ENCODE measurements around the gene KDM6A. TPM values are rescaled to one million over a fixed set of nuclear protein-coding genes. Genes with fewer than 3 reads are reported as not detected.
"Not testable (repeated sequence)": the region's sequence is repeated elsewhere in the genome, so short reads cannot be mapped to it uniquely, and the experiment has no call there.

The KDM6A gene
- total RNA-seq, 1 experiment from 2014 or later, result 48.2 TPM

DNA sequence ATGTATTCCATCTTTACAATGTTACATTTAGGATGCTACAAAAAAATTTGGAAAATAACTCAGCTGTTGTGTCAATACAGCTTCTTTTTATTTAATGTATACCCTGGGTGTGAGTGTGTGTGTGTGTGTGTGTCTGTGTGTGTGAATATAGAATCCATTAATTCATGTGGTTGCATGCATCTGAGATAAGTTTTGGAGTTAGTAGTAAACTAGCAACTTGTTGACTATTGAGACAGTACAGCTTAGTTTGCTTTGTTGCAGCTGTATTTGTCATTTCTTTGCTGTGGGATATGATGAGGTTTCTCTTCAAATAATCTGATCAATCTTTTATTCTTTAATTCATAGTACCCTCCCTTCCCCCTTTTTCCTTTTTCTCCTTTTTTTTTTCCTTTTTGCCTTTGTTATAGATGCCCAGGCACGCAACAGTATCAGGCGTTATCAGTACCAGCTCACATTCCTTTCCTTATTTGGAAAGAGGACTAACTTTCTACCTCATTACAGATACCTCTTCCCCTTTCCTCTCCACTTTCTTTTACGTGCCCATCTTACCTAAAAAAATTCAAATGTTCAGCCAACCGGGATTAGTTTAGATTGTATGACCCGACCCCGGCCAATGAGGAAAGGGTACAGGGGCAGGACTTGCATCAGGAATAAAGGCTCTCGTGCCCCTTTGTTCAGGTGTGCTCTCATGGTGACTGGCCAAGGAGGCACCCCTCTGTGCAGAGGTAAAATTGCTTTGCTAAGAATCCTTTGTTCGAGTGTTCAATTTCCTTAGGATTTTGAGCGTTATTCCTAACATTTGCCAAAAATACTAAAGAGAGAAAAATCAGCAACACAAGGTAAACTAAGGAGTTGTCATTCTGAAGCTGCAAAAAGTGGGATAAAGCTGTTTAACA is 77.7 kb downstream of the KDM6A start:
- H3K27me3 ChIP-seq (ENCODE audit: low read length); H2AFZ ChIP-seq (ENCODE audit: low read length); H4K20me1 ChIP-seq (ENCODE audit: insufficient read depth, low read depth, low read length); DNase-seq; H3K27ac ChIP-seq (ENCODE audit: low read length); H3K9me2 ChIP-seq (replicated peaks; ENCODE audit: insufficient read depth, low read length); H3K4me2 ChIP-seq (ENCODE audit: low read depth, low read length, poor library complexity, severe bottlenecking); H3K4me3 ChIP-seq (ENCODE audit: low read length); H3K9me3 ChIP-seq (ENCODE audit: low read length); H3K36me3 ChIP-seq (ENCODE audit: insufficient read depth, low read length); H3K9ac ChIP-seq (ENCODE audit: low read length): not testable (repeated sequence)
- Histone ChIP-seq H3K4me1 (ENCODE audit: low read length) (peaks cover 21% of the 10 kb centered on the region), H3K79me2 (ENCODE audit: low read length) (peaks cover 99% of the 10 kb centered on the region)

DNA sequence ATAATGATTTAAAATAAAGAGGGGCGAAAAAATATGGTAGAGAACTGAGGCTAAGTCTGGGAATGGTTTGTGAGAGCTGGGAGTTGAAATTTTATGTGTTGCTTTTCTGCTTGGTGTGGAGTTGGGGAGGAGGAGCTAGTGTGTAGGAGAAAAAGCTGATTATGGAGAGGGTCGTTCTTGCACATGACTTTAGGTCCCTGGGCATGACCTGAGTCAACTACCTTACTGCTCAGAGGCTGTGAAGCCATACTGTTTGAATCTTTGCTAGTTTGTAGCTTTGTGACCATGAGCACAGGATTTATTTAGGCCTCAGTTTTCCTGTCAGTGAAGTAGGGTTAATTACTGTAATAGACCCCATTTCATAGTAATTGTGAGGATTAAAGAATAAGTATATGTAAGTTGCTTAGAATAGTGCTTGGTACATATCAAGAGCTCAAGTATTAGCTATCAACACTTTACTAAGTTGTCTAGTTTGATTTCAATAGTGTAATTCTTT is 78.6 kb downstream of the KDM6A start:
- no peak overlapping the region for H3K27ac ChIP-seq (ENCODE audit: low read length)
- H4K20me1 ChIP-seq (ENCODE audit: insufficient read depth, low read depth, low read length), result 0 out of 2 replicates have a peak, but pooled peaks cover 5% of the 10 kb centered on the region
- H3K4me3 ChIP-seq (ENCODE audit: low read length), result no peak overlapping the region
- no peak overlapping the region for H3K4me2 ChIP-seq (ENCODE audit: low read depth, low read length, poor library complexity, severe bottlenecking)
- peaks cover 99% of the 10 kb centered on the region for H3K79me2 ChIP-seq (ENCODE audit: low read length)
- no peaks in the 10 kb centered on the region for H3K9me2 ChIP-seq (replicated peaks; ENCODE audit: insufficient read depth, low read length)
- no peaks in the 10 kb centered on the region for H3K9me3 ChIP-seq (ENCODE audit: low read length)
- no peaks in the 10 kb centered on the region for H3K27me3 ChIP-seq (ENCODE audit: low read length)
- H3K4me1 ChIP-seq (ENCODE audit: low read length), result peaks cover 21% of the 10 kb centered on the region
- DNase-seq, result no peak
- H3K9ac ChIP-seq (ENCODE audit: low read length), result no peak overlapping the region
- no peak overlapping the region for H2AFZ ChIP-seq (ENCODE audit: low read length)
- H3K36me3 ChIP-seq (ENCODE audit: insufficient read depth, low read length), result no peaks in the 10 kb centered on the region

DNA sequence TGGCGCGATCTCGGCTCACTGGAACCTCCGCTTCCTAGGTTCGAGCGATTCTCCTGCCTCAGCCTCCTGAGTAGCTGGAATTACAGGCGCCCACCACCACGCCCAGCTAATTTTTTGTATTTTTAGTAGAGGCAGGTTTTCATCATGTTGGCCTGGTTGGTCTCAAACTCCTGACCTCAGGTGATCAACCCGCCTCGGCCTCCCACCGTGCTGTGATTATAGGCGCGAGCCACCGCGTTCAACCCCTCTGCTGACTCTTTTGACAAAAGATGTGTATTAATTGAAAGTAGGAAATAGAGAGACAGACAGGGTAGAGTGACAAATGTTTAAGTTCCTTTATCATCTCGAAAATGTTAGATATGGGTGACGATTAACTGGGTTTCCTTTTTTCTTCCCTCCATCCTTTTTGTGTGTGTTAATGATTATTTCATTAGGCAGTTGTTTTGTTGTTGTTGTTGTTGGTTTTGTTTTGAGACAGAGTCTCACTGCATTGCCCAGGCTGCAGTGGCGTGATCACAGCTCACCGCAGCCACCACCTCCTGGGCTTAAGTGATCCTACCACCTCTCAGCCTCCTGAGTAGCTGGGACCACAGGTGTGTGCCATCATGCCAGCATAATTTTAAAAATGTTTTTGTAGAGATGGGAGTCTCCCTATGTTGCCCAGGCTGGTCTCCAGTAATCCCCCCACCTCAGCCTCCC is 79.5 kb downstream of the KDM6A start:
- no peak overlapping the region for H2AFZ ChIP-seq (ENCODE audit: low read length)
- no peak for DNase-seq
- H3K4me3 ChIP-seq (ENCODE audit: low read length), result no peak overlapping the region
- no peaks in the 10 kb centered on the region for H3K9me3 ChIP-seq (ENCODE audit: low read length)
- H4K20me1 ChIP-seq (ENCODE audit: insufficient read depth, low read depth, low read length), result 0 out of 2 replicates have a peak, but pooled peaks cover 5% of the 10 kb centered on the region
- H3K9ac ChIP-seq (ENCODE audit: low read length), result no peak overlapping the region
- no peak overlapping the region for H3K4me2 ChIP-seq (ENCODE audit: low read depth, low read length, poor library complexity, severe bottlenecking)
- peaks cover 97% of the 10 kb centered on the region for H3K79me2 ChIP-seq (ENCODE audit: low read length)
- no peak overlapping the region for H3K27ac ChIP-seq (ENCODE audit: low read length)
- H3K4me1 ChIP-seq (ENCODE audit: low read length), result peaks cover 21% of the 10 kb centered on the region
- no peaks in the 10 kb centered on the region for H3K36me3 ChIP-seq (ENCODE audit: insufficient read depth, low read length)
- no peaks in the 10 kb centered on the region for H3K27me3 ChIP-seq (ENCODE audit: low read length)
- H3K9me2 ChIP-seq (replicated peaks; ENCODE audit: insufficient read depth, low read length), result no peaks in the 10 kb centered on the region

DNA sequence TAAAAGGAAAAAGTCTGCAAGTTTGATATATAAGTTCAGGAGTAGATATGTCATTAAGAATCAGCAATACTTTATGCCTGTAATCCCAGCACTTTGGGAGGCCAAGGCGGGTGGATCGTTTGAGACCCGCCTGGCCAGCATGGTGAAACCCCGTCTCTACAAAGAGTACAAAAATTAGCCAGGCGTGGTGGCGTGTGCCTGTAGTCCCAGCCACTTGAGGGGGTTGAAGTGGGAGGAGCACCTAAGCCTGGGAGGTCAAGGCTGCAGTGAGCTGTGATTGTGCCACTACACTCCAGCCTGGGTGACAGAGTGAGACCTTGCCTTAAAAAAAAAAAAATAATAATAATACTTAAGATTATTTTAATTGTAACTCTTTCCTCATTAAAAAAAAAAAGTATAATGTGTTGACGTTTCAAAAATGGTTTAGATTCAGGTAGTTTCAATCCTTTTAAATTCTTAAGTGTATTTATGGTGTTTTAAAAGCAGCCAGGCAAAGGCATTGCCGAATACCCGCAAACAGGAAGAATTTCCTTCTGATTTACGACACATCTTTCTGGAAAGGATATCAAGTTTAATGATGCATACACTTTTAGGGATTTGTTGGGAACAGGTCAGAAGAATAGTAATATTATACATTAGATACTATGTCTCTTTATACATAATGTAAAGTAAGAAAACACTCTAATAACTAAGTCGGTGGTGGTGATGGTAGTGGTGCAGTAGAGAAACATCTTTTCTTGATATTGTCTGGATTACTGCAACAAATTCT is 80.9 kb downstream of the KDM6A start:
- Histone ChIP-seq H3K79me2 (ENCODE audit: low read length) (peaks cover 97% of the 10 kb centered on the region), H3K9ac (ENCODE audit: low read length) (no peak overlapping the region), H3K4me2 (ENCODE audit: low read depth, low read length, poor library complexity, severe bottlenecking) (no peak overlapping the region), H3K9me3 (ENCODE audit: low read length) (no peaks in the 10 kb centered on the region), H3K9me2 (replicated peaks; ENCODE audit: insufficient read depth, low read length) (no peaks in the 10 kb centered on the region), H3K36me3 (ENCODE audit: insufficient read depth, low read length) (no peaks in the 10 kb centered on the region), H2AFZ (ENCODE audit: low read length) (no peak overlapping the region), H4K20me1 (ENCODE audit: insufficient read depth, low read depth, low read length) (no peaks in the 10 kb centered on the region), H3K27me3 (ENCODE audit: low read length) (no peaks in the 10 kb centered on the region), H3K4me1 (ENCODE audit: low read length) (peaks cover 10% of the 10 kb centered on the region), H3K27ac (ENCODE audit: low read length) (no peak overlapping the region), H3K4me3 (ENCODE audit: low read length) (no peak overlapping the region)
- DNase-seq, result no peak

DNA sequence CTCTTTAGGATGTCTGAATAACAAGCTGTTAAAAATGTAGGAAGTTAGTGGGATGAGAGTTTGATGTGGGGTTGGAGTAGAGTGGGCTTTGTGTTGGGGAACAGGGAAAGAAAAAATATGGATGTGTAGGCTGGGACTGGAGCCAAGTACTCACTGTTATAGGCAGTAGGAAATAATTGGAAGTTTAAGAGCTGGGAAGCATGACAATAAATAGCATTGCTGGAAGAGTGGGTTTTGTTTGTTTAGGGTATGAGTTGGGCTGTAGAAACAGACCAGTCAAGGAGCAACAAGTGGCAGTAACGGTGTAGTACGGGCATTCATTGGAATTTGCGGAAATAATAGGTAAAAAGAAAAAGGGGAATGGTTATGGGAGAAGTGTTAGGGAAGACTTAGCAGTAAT is 81.6 kb downstream of the KDM6A start:
- H4K20me1 ChIP-seq (ENCODE audit: insufficient read depth, low read depth, low read length), result no peaks in the 10 kb centered on the region

DNA sequence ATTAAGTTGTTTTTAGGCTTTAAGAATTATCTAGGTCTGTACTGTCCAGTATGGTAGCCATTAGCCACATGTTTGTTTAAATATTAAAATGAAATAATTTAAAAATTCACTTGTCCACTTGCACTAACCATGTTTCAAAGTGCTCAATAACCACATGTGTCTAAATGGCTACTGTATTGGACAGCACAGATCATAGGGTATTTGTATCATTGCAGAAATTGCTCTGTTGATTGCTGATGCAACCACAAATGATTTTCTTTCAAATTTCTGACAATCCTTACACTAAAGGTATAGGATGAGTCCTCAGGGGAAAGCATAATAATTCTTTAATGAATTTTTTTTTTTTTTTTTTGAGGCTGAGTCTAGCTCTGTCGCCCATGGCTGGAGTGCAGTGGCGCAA is 84.9 kb downstream of the KDM6A start:
- Histone ChIP-seq H3K4me3 (ENCODE audit: low read length) (no peak overlapping the region), H3K9me2 (replicated peaks; ENCODE audit: insufficient read depth, low read length) (no peaks in the 10 kb centered on the region), H4K20me1 (ENCODE audit: insufficient read depth, low read depth, low read length) (no peaks in the 10 kb centered on the region), H3K4me2 (ENCODE audit: low read depth, low read length, poor library complexity, severe bottlenecking) (no peak overlapping the region), H3K9ac (ENCODE audit: low read length) (no peak overlapping the region), H3K4me1 (ENCODE audit: low read length) (peaks cover 6% of the 10 kb centered on the region), H3K27ac (ENCODE audit: low read length) (no peak overlapping the region), H3K9me3 (ENCODE audit: low read length) (no peaks in the 10 kb centered on the region), H2AFZ (ENCODE audit: low read length) (no peak overlapping the region), H3K79me2 (ENCODE audit: low read length) (peaks cover 97% of the 10 kb centered on the region), H3K27me3 (ENCODE audit: low read length) (no peaks in the 10 kb centered on the region), H3K36me3 (ENCODE audit: insufficient read depth, low read length) (no peaks in the 10 kb centered on the region)
- DNase-seq, result no peak

More for the DNA sequence above, 81.6 kb downstream of the KDM6A start:
- Histone ChIP-seq H3K9me3 (ENCODE audit: low read length) (no peaks in the 10 kb centered on the region), H3K4me3 (ENCODE audit: low read length) (no peak overlapping the region), H3K27ac (ENCODE audit: low read length) (no peak overlapping the region), H3K9me2 (replicated peaks; ENCODE audit: insufficient read depth, low read length) (no peaks in the 10 kb centered on the region), H3K36me3 (ENCODE audit: insufficient read depth, low read length) (no peaks in the 10 kb centered on the region), H2AFZ (ENCODE audit: low read length) (no peak overlapping the region), H3K4me1 (ENCODE audit: low read length) (peaks cover 7% of the 10 kb centered on the region), H3K4me2 (ENCODE audit: low read depth, low read length, poor library complexity, severe bottlenecking) (no peak overlapping the region), H3K27me3 (ENCODE audit: low read length) (no peaks in the 10 kb centered on the region), H3K9ac (ENCODE audit: low read length) (no peak overlapping the region), H3K79me2 (ENCODE audit: low read length) (peaks cover 97% of the 10 kb centered on the region)
- no peak for DNase-seq

DNA sequence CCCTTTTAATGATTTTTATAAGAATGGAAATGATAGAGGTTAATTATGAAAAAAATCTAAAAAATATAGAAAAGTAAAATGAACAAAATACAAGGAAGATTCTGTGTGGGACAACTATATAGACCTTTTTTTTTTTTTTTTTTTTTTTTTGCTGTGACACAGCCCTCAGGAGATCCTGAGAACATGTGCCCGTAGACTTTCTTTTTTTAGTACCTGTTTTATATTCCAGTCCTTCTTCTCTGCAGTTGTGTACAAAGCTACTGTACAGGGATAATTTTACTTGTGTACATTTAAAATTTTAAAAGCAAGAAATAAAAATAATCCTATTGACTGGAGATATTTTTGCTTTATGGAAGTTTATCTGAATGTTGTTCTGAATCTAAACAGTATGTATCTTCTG is 85.5 kb downstream of the KDM6A start:
- Histone ChIP-seq H3K4me3 (ENCODE audit: low read length) (no peak overlapping the region), H3K36me3 (ENCODE audit: insufficient read depth, low read length) (no peaks in the 10 kb centered on the region), H3K9me3 (ENCODE audit: low read length) (no peaks in the 10 kb centered on the region), H3K79me2 (ENCODE audit: low read length) (peaks cover 97% of the 10 kb centered on the region), H2AFZ (ENCODE audit: low read length) (no peak overlapping the region), H4K20me1 (ENCODE audit: insufficient read depth, low read depth, low read length) (no peaks in the 10 kb centered on the region), H3K4me2 (ENCODE audit: low read depth, low read length, poor library complexity, severe bottlenecking) (no peak overlapping the region), H3K9me2 (replicated peaks; ENCODE audit: insufficient read depth, low read length) (no peaks in the 10 kb centered on the region), H3K4me1 (ENCODE audit: low read length) (peaks cover 1% of the 10 kb centered on the region; the same call in 1 of the 2 replicates), H3K27me3 (ENCODE audit: low read length) (no peaks in the 10 kb centered on the region), H3K9ac (ENCODE audit: low read length) (no peak overlapping the region), H3K27ac (ENCODE audit: low read length) (no peak overlapping the region)
- DNase-seq, result no peak
